Liver (tissue), 9 donors: Measurements from ENCODE around the gene SLC8A2. TPM values are rescaled to one million over a fixed set of nuclear protein-coding genes. Genes with fewer than 3 reads are reported as not detected.

Source experiments
- DNase-seq: peaks from one replicate; pipeline ENCODE4 v3.0.0-alpha.2; 2017; ENCODE audit warnings: low spot score
- H3K27ac ChIP-seq, 2 donors: one replicate each; pipeline ENCODE4 v1.7.0; 2013; ENCODE audit warnings: inconsistent platforms in 2 of 2, low read length in 2 of 2, control low read depth in 1 of 2, low read depth in 1 of 2, mild to moderate bottlenecking in 1 of 2
- H3K27me3 ChIP-seq, 4 donors: one replicate each; pipeline versions ENCODE4 v1.6.1 to v1.7.0; 2013; ENCODE audit warnings: low read length in 3 of 4, inconsistent platforms in 1 of 4, mild to moderate bottlenecking in 1 of 4, moderate library complexity in 1 of 4; ENCODE audit not compliant: control insufficient read depth in 4 of 4, insufficient read depth in 4 of 4
- H3K36me3 ChIP-seq, 4 donors: one replicate each; pipeline versions ENCODE4 v1.6.1 to v1.7.0; 2013; ENCODE audit warnings: low read length in 3 of 4, mild to moderate bottlenecking in 3 of 4, low read depth in 1 of 4, moderate library complexity in 1 of 4; ENCODE audit not compliant: control insufficient read depth in 4 of 4, insufficient read depth in 3 of 4
- H3K4me1 ChIP-seq, 4 donors: one replicate each; pipeline versions ENCODE4 v1.6.1 to v1.7.0; 2013; ENCODE audit warnings: low read length in 3 of 4, mild to moderate bottlenecking in 3 of 4, moderate library complexity in 1 of 4; ENCODE audit not compliant: control insufficient read depth in 4 of 4, insufficient read depth in 4 of 4
- H3K4me3 ChIP-seq, 3 donors: one replicate each; pipeline versions ENCODE4 v1.6.1 to v1.7.0; 2013; ENCODE audit warnings: low read length in 3 of 3, control low read depth in 1 of 3, low read depth in 1 of 3, mild to moderate bottlenecking in 1 of 3
- H3K9ac ChIP-seq, 2 donors: one replicate each; pipeline ENCODE4 v1.7.0; 2013; ENCODE audit warnings: low read length in 2 of 2, mild to moderate bottlenecking in 2 of 2, moderate library complexity in 2 of 2, control low read depth in 1 of 2, low read depth in 1 of 2
- H3K9me3 ChIP-seq, 4 donors: one replicate each; pipeline versions ENCODE4 v1.6.1 to v1.7.0; 2013; ENCODE audit warnings: low read length in 3 of 4; ENCODE audit not compliant: control insufficient read depth in 4 of 4
- CTCF ChIP-seq: fragments of 150-350 bp; IDR thresholded peaks from 2 replicates; pipeline ENCODE4 v1.5.1; 2017; ENCODE audit warnings: improper control_type of control experiment, low read depth, low read length; ENCODE audit not compliant: missing input control
- EGR1 ChIP-seq, 2 donors: IDR thresholded peaks; 2 replicates each; pipeline ENCODE4 v1.6.1; 2016 to 2018; ENCODE audit warnings: antibody characterized with exemption in 2 of 2, low read depth in 2 of 2
- FOXA1 ChIP-seq: IDR thresholded peaks from 2 replicates; pipeline ENCODE4 v1.6.1; 2016; ENCODE audit warnings: antibody characterized with exemption
- FOXA2 ChIP-seq: IDR thresholded peaks from 2 replicates; pipeline ENCODE4 v1.6.1; 2016; ENCODE audit warnings: antibody characterized with exemption
- GABPA ChIP-seq, 2 donors: IDR thresholded peaks in 1 of 2; conservative IDR thresholded peaks in 1 of 2; 2 replicates each; pipeline ENCODE4 v1.6.1; 2016; ENCODE audit warnings: antibody characterized with exemption in 2 of 2, mild to moderate bottlenecking in 1 of 2, moderate library complexity in 1 of 2
- HNF4A ChIP-seq, 2 donors: conservative IDR thresholded peaks; 2 replicates each; pipeline ENCODE4 v1.6.1; 2016; ENCODE audit warnings: antibody characterized with exemption in 2 of 2, mild to moderate bottlenecking in 2 of 2
- HNF4G ChIP-seq: IDR thresholded peaks from 2 replicates; pipeline ENCODE4 v1.6.1; 2016; ENCODE audit warnings: antibody characterized with exemption
- JUND ChIP-seq, 2 donors: IDR thresholded peaks; 2 replicates each; pipeline ENCODE4 v1.6.1; 2016; ENCODE audit warnings: antibody characterized with exemption in 2 of 2
- MAX ChIP-seq: IDR thresholded peaks from 2 replicates; pipeline ENCODE4 v1.6.1; 2016; ENCODE audit warnings: antibody characterized with exemption
- NR2F2 ChIP-seq: IDR thresholded peaks from 2 replicates; pipeline ENCODE4 v1.6.1; 2016; ENCODE audit warnings: antibody characterized with exemption
- RAD21 ChIP-seq, 2 donors: IDR thresholded peaks; 2 replicates each; pipeline ENCODE4 v1.6.1; 2016; ENCODE audit warnings: antibody characterized with exemption in 2 of 2, mild to moderate bottlenecking in 2 of 2
- REST ChIP-seq: IDR thresholded peaks from 2 replicates; pipeline ENCODE4 v1.6.1; 2016; ENCODE audit warnings: antibody characterized with exemption, mild to moderate bottlenecking
- RXRA ChIP-seq, 2 donors: IDR thresholded peaks; 2 replicates each; pipeline ENCODE4 v1.6.1; 2017 to 2018; ENCODE audit warnings: antibody characterized with exemption in 2 of 2, mild to moderate bottlenecking in 1 of 2
- SP1 ChIP-seq: IDR thresholded peaks from 2 replicates; pipeline ENCODE4 v1.6.1; 2018; ENCODE audit warnings: antibody characterized with exemption, mild to moderate bottlenecking
- TAF1 ChIP-seq: conservative IDR thresholded peaks from 2 replicates; pipeline ENCODE4 v1.6.1; 2016; ENCODE audit warnings: antibody characterized with exemption, mild to moderate bottlenecking
- YY1 ChIP-seq: IDR thresholded peaks from 2 replicates; pipeline ENCODE4 v1.6.1; 2016; ENCODE audit warnings: antibody characterized with exemption, mild to moderate bottlenecking
- ZBTB33 ChIP-seq: IDR thresholded peaks from 2 replicates; pipeline ENCODE4 v1.6.1; 2016; ENCODE audit warnings: antibody characterized with exemption
- WGBS: extraction: QIAGEN DNeasy Blood & Tissue Kit; methylation state at CpG from one replicate; pipeline ENCODE4 v1.1.7; 2013; 5-methylcytosine and 5-hydroxymethylcytosine counted together
- polyA plus RNA-seq, 2 donors: library from polyadenylated mRNA; stranded (reverse) in 1 of 2; unstranded in 1 of 2; fragments of 200-250 nt in 1 of 2; fragments of >200 nt in 1 of 2; fragmentation: Nextera tagmentation in 1 of 2; extraction: Ambion mirVana in 1 of 2; gene quantifications; one replicate each; pipeline versions ENCODE4 v1.2.1 to v1.2.3, GENCODE V29; 2013 to 2015
- total RNA-seq, 2 donors: library from RNA; depleted of rRNA; stranded (reverse); fragments of >200 nt; gene quantifications; one replicate each; pipeline ENCODE4 v1.2.3, GENCODE V29; 2014
- TF ChIP-seq, protein P1 (sequence below): IDR thresholded peaks from 2 replicates; pipeline ENCODE4 v1.6.1; 2016; ENCODE audit warnings: antibody characterized with exemption
- donor health status: healthy.
- donor health status: healthy.
- donor health status: healthy.
- donor health status: healthy.
- donor health status: healthy.

Gene SLC8A2
- total and polyA plus RNA-seq, 4 donors, result 0.01 to 0.25 TPM; not detected in 2

GRCh38 chr19:47507924-47508553, 36.3 kb upstream of the SLC8A2 start:
- Histone ChIP-seq H3K4me1 (peaks cover 24 to 73% (median 58%) of the 10 kb centered on the region in 4 donors), H3K27me3 (no peaks in the 10 kb centered on the region), H3K4me3 (no peak overlapping the region), H3K27ac (no peak overlapping the region), H3K9ac (no peak overlapping the region), H3K9me3 (no peaks in the 10 kb centered on the region), H3K36me3 (peaks cover 0 to 13% (median 10%) of the 10 kb centered on the region in 4 donors)
- TF ChIP-seq YY1 (no peak), GABPA (IDR thresholded peaks at IDR 0.05 in 1 of 2, conservative IDR thresholded peaks at IDR 0.05 in 1 of 2) (no peak), EGR1 (IDR thresholded peaks at IDR 0.05; ENCODE audit: low read depth in 2 of 2) (no peak), HNF4G (no peak), RXRA (IDR thresholded peaks at IDR 0.05) (no peak), ZBTB33 (no peak), NR2F2 (no peak), MAX (no peak), SP1 (no peak)
- no peak for DNase-seq
- WGBS, result 86% methylated on average over 11 of the region's 11 CpGs

DNA sequence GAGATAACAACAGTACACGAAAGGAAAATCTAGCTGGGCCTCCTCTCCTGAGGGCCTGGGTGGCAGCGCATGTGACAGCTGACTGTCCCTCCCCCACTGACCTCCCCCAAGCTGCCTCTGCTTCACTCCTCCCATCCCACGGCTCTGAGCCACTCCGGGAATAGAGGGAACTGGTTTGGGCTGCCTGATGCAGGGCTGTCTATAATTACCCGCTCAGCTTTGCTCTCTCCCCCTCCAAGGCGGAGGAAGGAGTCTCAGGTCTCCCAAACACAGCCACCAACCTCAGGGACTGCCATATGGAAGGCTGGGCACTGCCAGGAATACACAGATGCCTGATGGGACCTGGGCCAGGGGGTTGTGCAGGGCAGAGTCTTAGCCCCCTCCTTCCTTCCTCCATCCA, 35.3 kb upstream of the SLC8A2 start:
- H3K27me3 ChIP-seq, result no peaks in the 10 kb centered on the region
- TF ChIP-seq RAD21 (IDR thresholded peaks at IDR 0.05) (no peak), FOXA2 (no peak), TAF1 (no peak), RXRA (IDR thresholded peaks at IDR 0.05) (no peak), GABPA (IDR thresholded peaks at IDR 0.05 in 1 of 2, conservative IDR thresholded peaks at IDR 0.05 in 1 of 2) (no peak), HNF4A (conservative IDR thresholded peaks at IDR 0.05) (no peak), CTCF (no peak), JUND (IDR thresholded peaks at IDR 0.05) (no peak), NR2F2 (no peak), FOXA1 (no peak), MAX (no peak), REST (no peak)
- TF ChIP-seq, protein P1, sequence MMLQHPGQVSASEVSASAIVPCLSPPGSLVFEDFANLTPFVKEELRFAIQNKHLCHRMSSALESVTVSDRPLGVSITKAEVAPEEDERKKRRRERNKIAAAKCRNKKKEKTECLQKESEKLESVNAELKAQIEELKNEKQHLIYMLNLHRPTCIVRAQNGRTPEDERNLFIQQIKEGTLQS, result no peak
- no peak overlapping the region for H3K27ac ChIP-seq
- no peak overlapping the region for H3K9ac ChIP-seq
- H3K36me3 ChIP-seq, result peaks cover 0 to 20% (median 18%) of the 10 kb centered on the region in 4 donors
- no peak for DNase-seq
- no peak overlapping the region for H3K4me3 ChIP-seq
- no peaks in the 10 kb centered on the region for H3K9me3 ChIP-seq
- peaks cover 24 to 63% (median 50%) of the 10 kb centered on the region in 4 donors for H3K4me1 ChIP-seq
- WGBS, result 65% methylated on average over 6 of the region's 6 CpGs
